HepG2 (cell line): Measurements from ENCODE around the gene GDAP1L1. TPM values are rescaled to one million over a fixed set of nuclear protein-coding genes. Genes with fewer than 3 reads are reported as not detected.

ENCODE experiments used
- ARNT ChIP-seq: fragments of 450-650 bp; IDR thresholded peaks from 2 replicates; pipeline ENCODE4 v1.6.1; 2017
- CBX1 ChIP-seq: IDR thresholded peaks from one replicate; pipeline ENCODE4 v1.6.1; 2016; ENCODE audit warnings: antibody characterized with exemption, low read depth
- NR2F6 ChIP-seq, 2 experiments: IDR thresholded peaks; 2 replicates each; pipeline ENCODE4 v1.6.1; 2016; ENCODE audit warnings: antibody characterized with exemption in 1 of 2, mild to moderate bottlenecking in 1 of 2
- RXRB ChIP-seq: IDR thresholded peaks from 2 replicates; pipeline ENCODE4 v1.6.1; 2016; ENCODE audit warnings: borderline replicate concordance, missing genetic modification reagents, missing compliant biosample characterization
- SATB2 ChIP-seq: sonication (generic); formaldehyde crosslinking; IDR thresholded peaks from 2 replicates; pipeline ENCODE4 v1.5.0; 2020; ENCODE audit warnings: missing genetic modification reagents
- SNAI1 ChIP-seq: sonication (generic); formaldehyde crosslinking; IDR thresholded peaks from 2 replicates; pipeline ENCODE4 v1.5.0; 2020; ENCODE audit warnings: mild to moderate bottlenecking, missing genetic modification reagents, borderline replicate concordance
- XBP1 ChIP-seq: sonication (generic); formaldehyde crosslinking; IDR thresholded peaks from 2 replicates; pipeline ENCODE4 v1.5.0; 2020; ENCODE audit warnings: missing genetic modification reagents
- ZFYVE20 ChIP-seq: sonication (generic); formaldehyde crosslinking; IDR thresholded peaks from 2 replicates; pipeline ENCODE4 v1.8.0; 2023; ENCODE audit warnings: low read depth, mild to moderate bottlenecking, moderate library complexity, missing genetic modification reagents, borderline replicate concordance
- ZNF337 ChIP-seq: sonication (generic); formaldehyde crosslinking; IDR thresholded peaks from 2 replicates; pipeline ENCODE4 v1.5.1; 2020; ENCODE audit warnings: missing genetic modification reagents, low read depth, mild to moderate bottlenecking, borderline replicate concordance
- ZNF766 ChIP-seq: sonication (generic); formaldehyde crosslinking; IDR thresholded peaks from 2 replicates; pipeline ENCODE4 v1.5.0; 2020; ENCODE audit warnings: missing genetic modification reagents, borderline replicate concordance
- polyA plus RNA-seq, 8 experiments: library from polyadenylated mRNA; depleted of rRNA in 3 of 8; stranded (reverse) in 7 of 8; unstranded in 1 of 8; fragments of >200 nt; fragmentation: Illumina TruSeq in 4 of 8; extraction: Trizol in 4 of 8; gene quantifications; 2 replicates each; pipeline versions ENCODE4 v1.2.1 to v1.2.3, GENCODE V29; 2011 to 2016; ENCODE audit warnings: low read depth in 4 of 8, missing spikeins in 1 of 8, mixed read lengths in 1 of 8; ENCODE audit not compliant: insufficient read depth in 1 of 8
- total RNA-seq, 5 experiments: library from RNA; depleted of rRNA; stranded (reverse); fragments of >200 nt; fragmentation: Illumina TruSeq; extraction: Trizol; gene quantifications; 2 replicates each; pipeline ENCODE4 v1.2.3, GENCODE V29; 2016; ENCODE audit warnings: low read depth in 1 of 5
- TF ChIP-seq, protein P1 (sequence below): sonication (generic); formaldehyde crosslinking; IDR thresholded peaks from 2 replicates; pipeline ENCODE4 v1.8.1; 2023; ENCODE audit warnings: mild to moderate bottlenecking, moderate library complexity, missing genetic modification reagents
- TF ChIP-seq, protein P2 (sequence below): sonication (generic); formaldehyde crosslinking; IDR thresholded peaks from 2 replicates; pipeline ENCODE4 v1.4.0; 2020; ENCODE audit warnings: missing genetic modification reagents
- TF ChIP-seq, protein P3 (sequence below): sonication (generic); formaldehyde crosslinking; IDR thresholded peaks from 2 replicates; pipeline ENCODE4 v1.8.1; 2023; ENCODE audit warnings: mild to moderate bottlenecking, inconsistent platforms, moderate library complexity, missing genetic modification reagents, borderline replicate concordance
- TF ChIP-seq, protein P4 (sequence below): sonication (generic); formaldehyde crosslinking; IDR thresholded peaks from 2 replicates; pipeline ENCODE4 v1.8.0; 2022; ENCODE audit warnings: mild to moderate bottlenecking, missing genetic modification reagents; ENCODE audit not compliant: insufficient replicate concordance
- TF ChIP-seq, protein P5 (sequence below): IDR thresholded peaks from 2 replicates; pipeline ENCODE4 v1.6.1; 2016
- TF ChIP-seq, protein P6 (sequence below): sonication (generic); formaldehyde crosslinking; IDR thresholded peaks from 2 replicates; pipeline ENCODE4 v1.4.0; 2020; ENCODE audit warnings: mild to moderate bottlenecking, missing genetic modification reagents
- TF ChIP-seq, protein P7 (sequence below): fragments of 450-650 bp; IDR thresholded peaks from 2 replicates; pipeline ENCODE4 v1.6.1; 2017; ENCODE audit warnings: mild to moderate bottlenecking

GDAP1L1 gene
- total and polyA plus RNA-seq, 2 of the 13 experiments (the other 11 are each of a cell fraction or from before 2014, with no cell fraction given): 0.04 TPM; not detected in 1

DNA sequence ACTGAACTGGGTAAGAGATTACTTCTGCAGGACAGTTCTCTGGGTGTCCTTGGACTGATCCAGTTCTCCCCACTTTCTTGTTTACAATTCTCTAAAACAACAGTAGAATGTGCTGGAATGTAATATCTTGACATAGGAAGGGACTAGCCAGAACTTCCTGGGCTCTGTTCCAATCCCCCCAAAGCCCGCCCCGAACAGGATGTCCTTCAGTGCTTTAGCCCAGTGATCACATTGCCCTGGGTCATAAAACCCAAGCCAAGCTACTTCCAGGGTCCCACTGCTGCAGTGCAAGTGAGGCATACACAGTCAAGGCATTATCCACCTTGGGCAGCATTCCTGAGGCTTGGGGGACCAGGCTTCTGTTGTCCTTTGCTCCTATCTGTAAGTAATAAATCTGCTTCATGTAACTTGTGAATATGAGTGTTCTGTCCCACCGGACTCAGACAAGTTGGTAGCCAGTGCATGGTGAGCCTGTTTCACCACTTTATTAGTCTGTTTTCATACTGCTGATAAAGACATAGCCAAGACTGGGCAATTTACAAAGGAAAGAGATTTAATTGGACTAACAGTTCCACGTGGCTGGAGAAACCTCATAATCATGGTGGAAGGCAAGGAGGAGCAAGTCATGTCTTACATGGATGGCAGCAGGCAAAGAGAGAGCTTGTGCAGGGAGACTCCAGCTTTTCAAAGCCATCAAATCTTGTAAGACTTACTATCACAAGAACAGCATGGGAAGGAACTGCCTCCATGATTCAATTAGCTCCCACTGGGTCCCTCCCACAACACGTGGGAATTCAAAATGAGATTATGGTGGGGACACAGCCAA is 40.4 kb downstream of the GDAP1L1 start (continued):
- peak; percentile 73 for TF ChIP-seq RXRB (CRISPR knock-in tag)
- no peak for TF ChIP-seq CBX1
- no peak for TF ChIP-seq ZNF766 (CRISPR knock-in tag)
- TF ChIP-seq XBP1 (CRISPR knock-in tag): no peak
- TF ChIP-seq, protein P1, sequence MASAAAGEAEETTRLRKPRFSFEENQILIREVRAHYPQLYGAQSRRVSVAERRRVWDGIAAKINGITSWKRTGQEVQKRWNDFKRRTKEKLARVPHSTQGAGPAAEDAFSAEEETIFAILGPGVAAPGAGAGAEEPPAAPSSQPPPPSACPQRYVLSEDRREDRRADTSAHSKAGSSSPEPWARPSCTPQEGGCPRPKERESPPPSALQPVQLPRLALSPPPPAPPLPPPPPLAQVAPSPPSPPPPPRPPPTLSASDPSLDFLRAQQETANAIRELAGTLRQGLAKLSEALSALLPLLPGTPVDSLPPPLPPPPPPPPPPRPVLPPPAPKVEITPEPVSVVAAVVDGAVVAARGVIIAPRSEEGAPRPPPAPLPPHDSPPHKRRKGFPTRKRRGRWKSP (CRISPR knock-in tag): no peak
- TF ChIP-seq, protein P2, sequence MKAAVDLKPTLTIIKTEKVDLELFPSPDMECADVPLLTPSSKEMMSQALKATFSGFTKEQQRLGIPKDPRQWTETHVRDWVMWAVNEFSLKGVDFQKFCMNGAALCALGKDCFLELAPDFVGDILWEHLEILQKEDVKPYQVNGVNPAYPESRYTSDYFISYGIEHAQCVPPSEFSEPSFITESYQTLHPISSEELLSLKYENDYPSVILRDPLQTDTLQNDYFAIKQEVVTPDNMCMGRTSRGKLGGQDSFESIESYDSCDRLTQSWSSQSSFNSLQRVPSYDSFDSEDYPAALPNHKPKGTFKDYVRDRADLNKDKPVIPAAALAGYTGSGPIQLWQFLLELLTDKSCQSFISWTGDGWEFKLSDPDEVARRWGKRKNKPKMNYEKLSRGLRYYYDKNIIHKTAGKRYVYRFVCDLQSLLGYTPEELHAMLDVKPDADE (CRISPR knock-in tag): no peak
- TF ChIP-seq, protein P3, sequence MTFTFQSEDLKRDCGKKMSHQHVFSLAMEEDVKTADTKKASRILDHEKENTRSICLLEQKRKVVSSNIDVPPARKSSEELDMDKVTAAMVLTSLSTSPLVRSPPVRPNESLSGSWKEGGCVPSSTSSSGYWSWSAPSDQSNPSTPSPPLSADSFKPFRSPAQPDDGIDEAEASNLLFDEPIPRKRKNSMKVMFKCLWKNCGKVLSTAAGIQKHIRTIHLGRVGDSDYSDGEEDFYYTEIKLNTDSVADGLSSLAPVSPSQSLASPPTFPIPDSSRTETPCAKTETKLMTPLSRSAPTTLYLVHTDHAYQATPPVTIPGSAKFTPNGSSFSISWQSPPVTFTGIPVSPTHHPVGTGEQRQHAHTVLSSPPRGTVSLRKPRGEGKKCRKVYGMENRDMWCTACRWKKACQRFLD: no peak
- no peak for TF ChIP-seq SNAI1 (CRISPR knock-in tag)
- no peak for TF ChIP-seq ARNT
- TF ChIP-seq, protein P4, sequence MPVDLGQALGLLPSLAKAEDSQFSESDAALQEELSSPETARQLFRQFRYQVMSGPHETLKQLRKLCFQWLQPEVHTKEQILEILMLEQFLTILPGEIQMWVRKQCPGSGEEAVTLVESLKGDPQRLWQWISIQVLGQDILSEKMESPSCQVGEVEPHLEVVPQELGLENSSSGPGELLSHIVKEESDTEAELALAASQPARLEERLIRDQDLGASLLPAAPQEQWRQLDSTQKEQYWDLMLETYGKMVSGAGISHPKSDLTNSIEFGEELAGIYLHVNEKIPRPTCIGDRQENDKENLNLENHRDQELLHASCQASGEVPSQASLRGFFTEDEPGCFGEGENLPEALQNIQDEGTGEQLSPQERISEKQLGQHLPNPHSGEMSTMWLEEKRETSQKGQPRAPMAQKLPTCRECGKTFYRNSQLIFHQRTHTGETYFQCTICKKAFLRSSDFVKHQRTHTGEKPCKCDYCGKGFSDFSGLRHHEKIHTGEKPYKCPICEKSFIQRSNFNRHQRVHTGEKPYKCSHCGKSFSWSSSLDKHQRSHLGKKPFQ (CRISPR knock-in tag): no peak
- no peak for TF ChIP-seq NR2F6 (IDR thresholded peaks at IDR 0.05)
- TF ChIP-seq NR2F6 (CRISPR knock-in tag; IDR thresholded peaks at IDR 0.05): peak; percentile 26; the same call in 1 of the 2 replicates
- TF ChIP-seq, protein P5, sequence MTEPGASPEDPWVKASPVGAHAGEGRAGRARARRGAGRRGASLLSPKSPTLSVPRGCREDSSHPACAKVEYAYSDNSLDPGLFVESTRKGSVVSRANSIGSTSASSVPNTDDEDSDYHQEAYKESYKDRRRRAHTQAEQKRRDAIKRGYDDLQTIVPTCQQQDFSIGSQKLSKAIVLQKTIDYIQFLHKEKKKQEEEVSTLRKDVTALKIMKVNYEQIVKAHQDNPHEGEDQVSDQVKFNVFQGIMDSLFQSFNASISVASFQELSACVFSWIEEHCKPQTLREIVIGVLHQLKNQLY (CRISPR knock-in tag): no peak
- TF ChIP-seq, protein P6, sequence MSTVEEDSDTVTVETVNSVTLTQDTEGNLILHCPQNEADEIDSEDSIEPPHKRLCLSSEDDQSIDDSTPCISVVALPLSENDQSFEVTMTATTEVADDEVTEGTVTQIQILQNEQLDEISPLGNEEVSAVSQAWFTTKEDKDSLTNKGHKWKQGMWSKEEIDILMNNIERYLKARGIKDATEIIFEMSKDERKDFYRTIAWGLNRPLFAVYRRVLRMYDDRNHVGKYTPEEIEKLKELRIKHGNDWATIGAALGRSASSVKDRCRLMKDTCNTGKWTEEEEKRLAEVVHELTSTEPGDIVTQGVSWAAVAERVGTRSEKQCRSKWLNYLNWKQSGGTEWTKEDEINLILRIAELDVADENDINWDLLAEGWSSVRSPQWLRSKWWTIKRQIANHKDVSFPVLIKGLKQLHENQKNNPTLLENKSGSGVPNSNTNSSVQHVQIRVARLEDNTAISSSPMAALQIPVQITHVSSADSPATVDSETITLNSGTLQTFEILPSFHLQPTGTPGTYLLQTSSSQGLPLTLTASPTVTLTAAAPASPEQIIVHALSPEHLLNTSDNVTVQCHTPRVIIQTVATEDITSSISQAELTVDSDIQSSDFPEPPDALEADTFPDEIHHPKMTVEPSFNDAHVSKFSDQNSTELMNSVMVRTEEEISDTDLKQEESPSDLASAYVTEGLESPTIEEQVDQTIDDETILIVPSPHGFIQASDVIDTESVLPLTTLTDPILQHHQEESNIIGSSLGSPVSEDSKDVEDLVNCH (CRISPR knock-in tag): no peak
- no peak for TF ChIP-seq ZNF337
- no peak for TF ChIP-seq SATB2 (CRISPR knock-in tag)
- TF ChIP-seq ZFYVE20 (CRISPR knock-in tag): no peak
- TF ChIP-seq, protein P7, sequence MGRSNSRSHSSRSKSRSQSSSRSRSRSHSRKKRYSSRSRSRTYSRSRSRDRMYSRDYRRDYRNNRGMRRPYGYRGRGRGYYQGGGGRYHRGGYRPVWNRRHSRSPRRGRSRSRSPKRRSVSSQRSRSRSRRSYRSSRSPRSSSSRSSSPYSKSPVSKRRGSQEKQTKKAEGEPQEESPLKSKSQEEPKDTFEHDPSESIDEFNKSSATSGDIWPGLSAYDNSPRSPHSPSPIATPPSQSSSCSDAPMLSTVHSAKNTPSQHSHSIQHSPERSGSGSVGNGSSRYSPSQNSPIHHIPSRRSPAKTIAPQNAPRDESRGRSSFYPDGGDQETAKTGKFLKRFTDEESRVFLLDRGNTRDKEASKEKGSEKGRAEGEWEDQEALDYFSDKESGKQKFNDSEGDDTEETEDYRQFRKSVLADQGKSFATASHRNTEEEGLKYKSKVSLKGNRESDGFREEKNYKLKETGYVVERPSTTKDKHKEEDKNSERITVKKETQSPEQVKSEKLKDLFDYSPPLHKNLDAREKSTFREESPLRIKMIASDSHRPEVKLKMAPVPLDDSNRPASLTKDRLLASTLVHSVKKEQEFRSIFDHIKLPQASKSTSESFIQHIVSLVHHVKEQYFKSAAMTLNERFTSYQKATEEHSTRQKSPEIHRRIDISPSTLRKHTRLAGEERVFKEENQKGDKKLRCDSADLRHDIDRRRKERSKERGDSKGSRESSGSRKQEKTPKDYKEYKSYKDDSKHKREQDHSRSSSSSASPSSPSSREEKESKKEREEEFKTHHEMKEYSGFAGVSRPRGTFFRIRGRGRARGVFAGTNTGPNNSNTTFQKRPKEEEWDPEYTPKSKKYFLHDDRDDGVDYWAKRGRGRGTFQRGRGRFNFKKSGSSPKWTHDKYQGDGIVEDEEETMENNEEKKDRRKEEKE: no peak
